ENCODE data around the gene PSG7.
"Not testable (repeated sequence)": the region's sequence is repeated elsewhere in the genome, so short reads cannot be mapped to it uniquely, and the experiment has no call there.

GRCh38 chr19:42919070-42919756, 17.8 kb downstream of the PSG7 start:
- peak in 2 of 3 experiments; percentile 16 to 18; a peak in 3 of 6 replicates for TF ChIP-seq CTCF (IDR thresholded peaks at IDR 0.05 in 2 of 3, conservative IDR thresholded peaks at IDR 0.05 in 1 of 3; ENCODE audit: control insufficient read depth in 2 of 3, extremely low read depth in 1 of 3, insufficient read depth in 1 of 3, low read depth in 3 of 3, low read length in 3 of 3)
- not testable (repeated sequence) for TF ChIP-seq ZNF217 (IDR thresholded peaks at IDR 0.05); JUND (IDR thresholded peaks at IDR 0.05; ENCODE audit: low read depth, low read length); YY1 (IDR thresholded peaks at IDR 0.05; ENCODE audit: low read depth, low read length); ZBTB33 (IDR thresholded peaks at IDR 0.05); SMC3 (IDR thresholded peaks at IDR 0.05; ENCODE audit: borderline replicate concordance, low read length)

Measured in GM12878 (cell line).